ENCODE data around the gene ITGA11. TPM values are rescaled to one million over a fixed set of nuclear protein-coding genes. Genes with fewer than 3 reads are reported as not detected.

The ITGA11 gene
- total and polyA plus RNA-seq, 2 of the 13 experiments (the other 11 are each of a cell fraction or from before 2014, with no cell fraction given), result not detected

DNA sequence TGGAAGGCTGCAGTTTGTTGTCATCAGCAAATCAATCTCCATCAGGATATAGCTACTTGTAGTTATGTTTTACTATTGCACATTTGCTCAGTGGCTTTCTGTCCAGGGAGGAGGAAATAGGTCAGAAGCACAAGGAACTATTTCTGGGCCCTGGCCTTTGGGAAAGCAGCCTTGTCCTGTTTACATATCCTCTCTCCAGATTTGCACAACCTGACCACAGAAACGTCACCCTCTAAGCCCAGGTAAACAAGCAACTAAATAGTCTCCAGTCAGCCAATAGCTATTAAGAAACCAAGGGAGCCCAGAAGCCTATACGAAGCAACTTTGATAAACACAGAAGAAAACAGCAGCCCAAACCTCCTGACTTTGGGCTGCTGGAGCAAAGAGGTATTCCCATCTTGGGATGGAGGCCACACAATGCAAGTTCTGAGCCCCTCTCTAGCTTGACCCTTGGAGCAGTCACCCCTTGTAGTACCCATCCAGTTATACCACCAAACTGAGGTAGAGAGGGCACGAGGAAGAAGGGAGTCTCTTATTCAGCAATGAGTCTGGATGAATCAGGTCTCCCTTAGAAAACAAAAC lies 156.7 kb downstream of the ITGA11 start (continued):
- TF ChIP-seq SP4 (CRISPR knock-in tag; IDR thresholded peaks at IDR 0.05) (no peak), ZNF607 (CRISPR knock-in tag; IDR thresholded peaks at IDR 0.05; ENCODE audit: borderline replicate concordance) (no peak), ZNF850 (CRISPR knock-in tag; conservative IDR thresholded peaks at IDR 0.05) (no peak), HNF4G (IDR thresholded peaks at IDR 0.05; ENCODE audit: borderline replicate concordance, low read depth, low read length) (no peak), HNF4G (CRISPR knock-in tag; IDR thresholded peaks at IDR 0.05; ENCODE audit: borderline replicate concordance, low read depth) (no peak), BRCA1 (CRISPR knock-in tag; IDR thresholded peaks at IDR 0.05) (no peak), KDM6A (CRISPR knock-in tag; IDR thresholded peaks at IDR 0.05; ENCODE audit: low read depth) (no peak), ZNF75D (CRISPR knock-in tag; IDR thresholded peaks at IDR 0.05; ENCODE audit: borderline replicate concordance) (no peak), ZNF264 (CRISPR knock-in tag; IDR thresholded peaks at IDR 0.05) (no peak), KAT7 (CRISPR knock-in tag; IDR thresholded peaks at IDR 0.05; ENCODE audit: borderline replicate concordance) (no peak), HNF1A (IDR thresholded peaks at IDR 0.05; ENCODE audit: low read depth) (no peak), HNF1A (CRISPR knock-in tag; IDR thresholded peaks at IDR 0.05; ENCODE audit: borderline replicate concordance) (no peak), TRIM24 (CRISPR knock-in tag; IDR thresholded peaks at IDR 0.05) (no peak), ZNF770 (CRISPR knock-in tag; IDR thresholded peaks at IDR 0.05) (no peak), ZNF761 (CRISPR knock-in tag; conservative IDR thresholded peaks at IDR 0.05) (no peak), PRMT3 (CRISPR knock-in tag; IDR thresholded peaks at IDR 0.05; ENCODE audit: borderline replicate concordance, low read depth) (no peak), ZSCAN20 (CRISPR knock-in tag; IDR thresholded peaks at IDR 0.05; ENCODE audit: borderline replicate concordance) (no peak), ATM (IDR thresholded peaks at IDR 0.05; ENCODE audit: borderline replicate concordance) (no peak)
- TF ChIP-seq, protein P1, sequence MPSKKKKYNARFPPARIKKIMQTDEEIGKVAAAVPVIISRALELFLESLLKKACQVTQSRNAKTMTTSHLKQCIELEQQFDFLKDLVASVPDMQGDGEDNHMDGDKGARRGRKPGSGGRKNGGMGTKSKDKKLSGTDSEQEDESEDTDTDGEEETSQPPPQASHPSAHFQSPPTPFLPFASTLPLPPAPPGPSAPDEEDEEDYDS (CRISPR knock-in tag; IDR thresholded peaks at IDR 0.05), result no peak
- TF ChIP-seq, protein P2, sequence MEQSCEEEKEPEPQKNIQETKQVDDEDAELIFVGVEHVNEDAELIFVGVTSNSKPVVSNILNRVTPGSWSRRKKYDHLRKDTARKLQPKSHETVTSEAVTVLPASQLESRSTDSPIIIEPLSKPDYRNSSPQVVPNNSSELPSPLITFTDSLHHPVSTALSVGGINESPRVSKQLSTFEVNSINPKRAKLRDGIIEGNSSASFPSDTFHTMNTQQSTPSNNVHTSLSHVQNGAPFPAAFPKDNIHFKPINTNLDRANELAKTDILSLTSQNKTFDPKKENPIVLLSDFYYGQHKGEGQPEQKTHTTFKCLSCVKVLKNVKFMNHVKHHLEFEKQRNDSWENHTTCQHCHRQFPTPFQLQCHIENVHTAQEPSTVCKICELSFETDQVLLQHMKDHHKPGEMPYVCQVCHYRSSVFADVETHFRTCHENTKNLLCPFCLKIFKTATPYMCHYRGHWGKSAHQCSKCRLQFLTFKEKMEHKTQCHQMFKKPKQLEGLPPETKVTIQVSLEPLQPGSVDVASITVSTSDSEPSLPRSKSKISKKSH (CRISPR knock-in tag; IDR thresholded peaks at IDR 0.05; ENCODE audit: borderline replicate concordance), result no peak
- TF ChIP-seq, protein P3, sequence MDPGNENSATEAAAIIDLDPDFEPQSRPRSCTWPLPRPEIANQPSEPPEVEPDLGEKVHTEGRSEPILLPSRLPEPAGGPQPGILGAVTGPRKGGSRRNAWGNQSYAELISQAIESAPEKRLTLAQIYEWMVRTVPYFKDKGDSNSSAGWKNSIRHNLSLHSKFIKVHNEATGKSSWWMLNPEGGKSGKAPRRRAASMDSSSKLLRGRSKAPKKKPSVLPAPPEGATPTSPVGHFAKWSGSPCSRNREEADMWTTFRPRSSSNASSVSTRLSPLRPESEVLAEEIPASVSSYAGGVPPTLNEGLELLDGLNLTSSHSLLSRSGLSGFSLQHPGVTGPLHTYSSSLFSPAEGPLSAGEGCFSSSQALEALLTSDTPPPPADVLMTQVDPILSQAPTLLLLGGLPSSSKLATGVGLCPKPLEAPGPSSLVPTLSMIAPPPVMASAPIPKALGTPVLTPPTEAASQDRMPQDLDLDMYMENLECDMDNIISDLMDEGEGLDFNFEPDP (CRISPR knock-in tag; conservative IDR thresholded peaks at IDR 0.05), result no peak
